Epithelial cell of prostate (primary cell): ENCODE data around the gene EHBP1L1.
A peak's percentile ranks its signal among the peaks of the same experiment; 100 is the strongest.

Experiments
- DNase-seq: peaks from one replicate; pipeline ENCODE4 v3.0.0-alpha.2; 2011; ENCODE audit warnings: low read depth, low spot score
- H3K27ac ChIP-seq: fragments of 450-650 bp; 2 replicates; pipeline ENCODE4 v1.5.1; 2017; ENCODE audit warnings: mild to moderate bottlenecking

EHBP1L1 gene

DNA sequence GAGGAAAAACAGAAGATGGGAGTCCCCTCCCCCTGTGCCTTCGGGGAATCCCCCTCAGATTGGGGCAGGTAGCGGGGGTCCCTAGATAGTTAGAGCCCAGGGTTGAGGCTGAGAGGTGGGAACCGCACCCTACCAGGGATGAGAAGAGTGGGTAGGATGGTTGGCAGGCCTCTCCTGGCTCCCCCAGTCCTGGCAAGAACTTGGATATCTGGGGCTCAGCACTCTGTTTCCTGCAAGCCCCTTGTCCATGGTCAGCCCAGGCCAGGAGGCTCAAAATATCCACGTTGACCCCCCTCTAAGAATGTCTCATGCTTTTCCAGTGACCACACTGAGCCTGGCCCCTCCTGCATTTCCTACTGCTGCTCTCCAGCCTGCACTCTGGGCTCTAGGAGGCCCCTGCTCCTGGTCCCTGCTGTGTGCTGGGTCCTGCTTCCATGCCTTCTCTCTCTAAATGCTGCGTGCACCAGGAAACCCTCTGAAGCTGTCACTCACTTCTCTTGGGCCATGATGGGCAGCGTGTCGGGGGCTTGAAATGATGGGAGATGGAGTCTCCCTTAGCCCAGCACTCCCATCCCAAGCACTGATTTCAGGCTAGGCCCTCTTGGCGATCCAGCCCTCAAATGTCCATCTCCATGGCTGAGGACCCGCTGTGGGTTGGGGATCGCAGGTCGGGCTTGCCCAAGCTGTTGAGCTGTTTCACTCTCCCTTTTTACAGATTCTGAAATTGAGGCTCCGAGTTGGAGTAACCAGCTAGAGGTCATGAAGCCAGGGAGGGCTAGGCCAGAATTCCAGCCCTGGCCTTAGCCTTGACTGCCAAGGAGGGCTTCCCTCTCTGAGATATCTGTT lies 36.1 kb downstream of the EHBP1L1 start:
- DNase-seq, result no peak
- no peak overlapping the region for H3K27ac ChIP-seq

DNA sequence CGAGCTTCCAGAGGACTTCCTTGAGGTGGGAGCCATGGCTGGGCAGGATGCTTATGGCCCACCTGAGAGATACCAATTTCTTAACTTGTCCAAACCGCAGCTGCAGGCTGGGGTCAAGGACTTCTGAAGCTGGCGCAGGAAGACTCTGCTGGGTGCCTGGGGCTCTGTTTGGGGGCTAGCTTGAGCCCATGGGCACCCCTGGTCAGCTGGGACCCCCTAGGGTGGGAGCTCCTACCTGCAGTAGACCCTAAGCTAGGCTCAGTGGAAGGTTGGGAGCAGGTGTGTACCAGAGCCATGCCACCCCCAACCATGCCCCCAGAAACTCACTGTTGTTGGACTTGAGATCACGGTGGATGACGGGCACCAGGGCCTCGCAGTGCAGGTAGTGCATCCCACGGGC lies 36.8 kb downstream of the EHBP1L1 start:
- DNase-seq, result no peak
- no peak overlapping the region for H3K27ac ChIP-seq

GRCh38 chr11:65613091-65613928 lies 37.5 kb downstream of the EHBP1L1 start:
- no peak for DNase-seq
- H3K27ac ChIP-seq, result peak overlapping the region; percentile 93

- DNase-seq, result peak; percentile 99
- peak within 1 kb of the TSS; percentile 93 for H3K27ac ChIP-seq
These were observed 39.5 kb downstream of the EHBP1L1 start, which contains the start of gene PCNX3 for GRCh38 chr11:65615229-65615949. PCNX3 (plus strand) TSS chr11:65615776; CDS start chr11:65616312, 536 bp downstream.

GRCh38 chr11:65615950-65616574 lies 40.2 kb downstream of the EHBP1L1 start:
- DNase-seq, result no peak

GRCh38 chr11:65616575-65617001 lies 40.7 kb downstream of the EHBP1L1 start:
- H3K27ac ChIP-seq, result peak overlapping the region; percentile 93
- DNase-seq, result no peak

More at GRCh38 chr11:65615950-65616574, 40.2 kb downstream of the EHBP1L1 start:
- H3K27ac ChIP-seq, result peak overlapping the region; percentile 93

- peak overlapping the region; percentile 93 for H3K27ac ChIP-seq
- no peak for DNase-seq
These were observed 41.4 kb downstream of the EHBP1L1 start for GRCh38 chr11:65617136-65617850.

- no peak overlapping the region for H3K27ac ChIP-seq
- DNase-seq, result no peak
These were observed 42.3 kb downstream of the EHBP1L1 start for GRCh38 chr11:65617990-65618751.

GRCh38 chr11:65618763-65619162 lies 42.9 kb downstream of the EHBP1L1 start:
- no peak for DNase-seq
- no peak overlapping the region for H3K27ac ChIP-seq

DNA sequence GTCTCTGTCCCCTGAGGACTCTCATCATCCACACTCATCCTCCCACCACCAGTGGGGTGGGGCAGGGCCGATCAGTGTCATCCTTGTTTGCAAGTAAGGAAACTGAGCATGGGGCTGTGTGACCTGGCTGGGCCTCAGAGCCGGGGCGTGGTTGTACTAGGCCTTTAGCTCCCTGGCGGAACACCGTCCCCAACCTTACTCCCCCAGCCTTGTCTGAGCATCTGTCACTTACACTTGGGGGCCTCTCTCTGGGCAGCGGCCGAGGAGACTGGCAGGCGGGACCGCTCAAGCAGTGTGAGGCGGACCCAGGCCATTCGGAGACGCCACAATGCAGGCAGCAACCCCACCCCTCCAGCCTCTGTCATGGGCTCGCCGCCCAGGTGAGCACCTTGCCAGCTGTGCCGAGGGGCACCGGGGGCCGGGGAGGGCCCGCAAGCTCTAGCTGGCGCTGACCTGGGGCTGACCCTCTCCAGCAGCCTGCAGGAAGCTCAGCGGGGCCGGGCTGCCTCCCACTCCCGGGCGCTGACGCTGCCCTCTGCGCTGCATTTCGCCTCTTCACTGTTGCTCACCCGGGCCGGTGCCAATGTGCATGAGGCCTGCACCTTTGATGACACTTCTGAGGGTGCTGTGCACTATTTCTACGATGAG lies 43.6 kb downstream of the EHBP1L1 start:
- DNase-seq, result no peak
- H3K27ac ChIP-seq, result no peak overlapping the region

- H3K27ac ChIP-seq, result no peak overlapping the region
- DNase-seq, result no peak
These were observed 44.8 kb downstream of the EHBP1L1 start for GRCh38 chr11:65620666-65621065.

DNA sequence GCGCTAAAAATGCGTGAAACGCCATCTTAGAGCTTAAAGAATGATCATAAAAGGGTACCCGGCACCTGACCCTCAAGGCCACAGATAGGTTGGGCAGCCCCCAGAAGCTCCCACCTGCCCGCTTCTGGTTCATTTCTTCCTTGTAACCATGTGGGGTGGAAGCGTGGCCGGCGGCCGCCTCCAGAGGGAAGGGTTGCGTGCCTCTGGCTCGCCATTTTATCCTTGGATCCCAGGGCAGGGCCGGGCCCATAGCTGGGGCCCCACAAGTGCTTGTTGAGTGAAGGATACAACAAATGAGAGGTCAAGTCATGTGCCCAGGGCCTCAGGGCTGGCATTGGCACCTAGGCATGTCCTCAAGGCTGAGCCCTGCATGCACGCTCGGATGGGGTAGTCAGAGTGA lies 45.6 kb downstream of the EHBP1L1 start:
- H3K27ac ChIP-seq, result no peak overlapping the region
- DNase-seq, result no peak

DNA sequence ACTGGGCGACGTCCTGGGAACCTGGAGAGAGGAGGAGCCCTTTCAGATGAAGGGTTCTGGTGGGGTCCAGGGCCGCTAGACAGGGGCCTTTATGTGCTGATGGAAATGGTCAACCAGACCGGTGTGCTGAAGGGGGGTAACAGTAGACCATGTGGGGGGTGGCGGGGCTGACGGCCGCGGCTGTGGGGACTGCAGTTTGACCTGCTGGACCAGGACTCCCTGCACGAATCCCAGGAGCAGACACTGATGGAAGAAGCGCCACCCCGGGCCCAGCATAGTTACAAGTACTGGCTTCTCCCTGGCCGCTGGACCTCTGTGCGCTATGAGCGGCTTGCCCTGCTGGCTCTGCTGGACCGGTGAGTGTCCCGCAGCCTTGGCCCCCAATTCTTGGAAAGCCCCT lies 46.2 kb downstream of the EHBP1L1 start:
- DNase-seq, result no peak
- no peak overlapping the region for H3K27ac ChIP-seq

DNA sequence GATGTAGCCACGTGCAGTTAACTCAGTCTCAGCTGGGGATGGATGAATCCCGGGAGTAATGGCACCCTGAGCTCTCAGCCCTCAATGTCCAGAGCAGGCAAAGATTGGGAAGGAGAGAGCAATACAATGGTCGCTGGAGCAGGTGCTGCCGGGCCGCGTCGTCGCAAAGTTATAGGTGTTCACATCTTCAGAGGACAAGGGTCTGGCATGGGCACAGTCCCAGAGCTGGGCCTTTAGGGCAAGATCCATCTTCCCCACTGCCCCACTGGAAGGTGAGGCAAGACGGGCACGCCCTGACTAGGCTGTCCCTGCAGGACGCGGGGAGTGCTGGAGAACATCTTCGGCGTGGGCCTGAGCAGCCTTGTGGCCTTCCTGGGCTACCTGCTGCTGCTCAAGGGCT lies 47.3 kb downstream of the EHBP1L1 start:
- no peak for DNase-seq
- H3K27ac ChIP-seq, result no peak overlapping the region

- no peak for DNase-seq
- H3K27ac ChIP-seq, result no peak overlapping the region
These were observed 48.2 kb downstream of the EHBP1L1 start for GRCh38 chr11:65623852-65624616.

- DNase-seq, result no peak
- no peak overlapping the region for H3K27ac ChIP-seq
These were observed 49.2 kb downstream of the EHBP1L1 start for GRCh38 chr11:65624931-65625627.
